GM12873 (cell line): ENCODE results near the gene TEX36.

ENCODE experiments used
- CTCF ChIP-seq: IDR thresholded peaks from 2 replicates; pipeline ENCODE4 v1.5.1; 2012; ENCODE audit warnings: low read depth, mild to moderate bottlenecking, moderate library complexity, low read length, control low read depth; ENCODE audit not compliant: insufficient read depth; ENCODE audit errors: missing control alignments

TEX36 gene

GRCh38 chr10:125637496-125637895 is 45.5 kb downstream of the TEX36 start:
- TF ChIP-seq CTCF: no peak

GRCh38 chr10:125634606-125635005 is 48.4 kb downstream of the TEX36 start:
- no peak for TF ChIP-seq CTCF

GRCh38 chr10:125633517-125633999 is 49.4 kb downstream of the TEX36 start:
- no peak for TF ChIP-seq CTCF

- no peak for TF ChIP-seq CTCF
Measured at GRCh38 chr10:125631806-125632205, 51.2 kb downstream of the TEX36 start.

DNA sequence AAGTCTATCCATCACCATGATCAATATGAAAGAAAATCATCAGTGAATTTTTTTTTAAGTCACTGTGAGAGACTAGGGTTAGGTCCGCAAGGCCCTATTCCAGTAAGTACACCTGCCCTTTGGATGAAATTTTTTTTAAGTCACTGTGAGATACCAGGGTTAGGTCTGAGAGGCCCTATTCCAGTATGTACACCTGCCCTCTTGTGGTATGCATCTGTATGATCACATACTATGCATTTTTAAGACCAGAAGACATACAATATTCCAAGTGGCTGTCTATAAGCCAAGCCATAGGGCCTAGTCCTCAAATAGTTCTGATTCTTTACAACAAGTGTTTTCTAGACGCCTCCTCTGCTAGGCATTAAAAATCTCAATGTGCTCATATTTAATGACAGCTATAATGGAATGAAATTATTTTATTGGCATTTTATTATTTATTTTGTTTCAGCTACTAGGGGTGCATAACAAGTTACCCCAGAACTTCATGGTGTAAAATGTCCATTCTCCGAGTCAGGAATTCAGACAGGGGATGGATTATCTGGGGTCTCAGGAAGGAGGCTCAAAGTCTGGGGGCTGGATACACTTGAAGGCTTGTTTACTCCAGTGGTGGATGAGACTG is 53.1 kb downstream of the TEX36 start:
- TF ChIP-seq CTCF: peak; percentile 53

DNA sequence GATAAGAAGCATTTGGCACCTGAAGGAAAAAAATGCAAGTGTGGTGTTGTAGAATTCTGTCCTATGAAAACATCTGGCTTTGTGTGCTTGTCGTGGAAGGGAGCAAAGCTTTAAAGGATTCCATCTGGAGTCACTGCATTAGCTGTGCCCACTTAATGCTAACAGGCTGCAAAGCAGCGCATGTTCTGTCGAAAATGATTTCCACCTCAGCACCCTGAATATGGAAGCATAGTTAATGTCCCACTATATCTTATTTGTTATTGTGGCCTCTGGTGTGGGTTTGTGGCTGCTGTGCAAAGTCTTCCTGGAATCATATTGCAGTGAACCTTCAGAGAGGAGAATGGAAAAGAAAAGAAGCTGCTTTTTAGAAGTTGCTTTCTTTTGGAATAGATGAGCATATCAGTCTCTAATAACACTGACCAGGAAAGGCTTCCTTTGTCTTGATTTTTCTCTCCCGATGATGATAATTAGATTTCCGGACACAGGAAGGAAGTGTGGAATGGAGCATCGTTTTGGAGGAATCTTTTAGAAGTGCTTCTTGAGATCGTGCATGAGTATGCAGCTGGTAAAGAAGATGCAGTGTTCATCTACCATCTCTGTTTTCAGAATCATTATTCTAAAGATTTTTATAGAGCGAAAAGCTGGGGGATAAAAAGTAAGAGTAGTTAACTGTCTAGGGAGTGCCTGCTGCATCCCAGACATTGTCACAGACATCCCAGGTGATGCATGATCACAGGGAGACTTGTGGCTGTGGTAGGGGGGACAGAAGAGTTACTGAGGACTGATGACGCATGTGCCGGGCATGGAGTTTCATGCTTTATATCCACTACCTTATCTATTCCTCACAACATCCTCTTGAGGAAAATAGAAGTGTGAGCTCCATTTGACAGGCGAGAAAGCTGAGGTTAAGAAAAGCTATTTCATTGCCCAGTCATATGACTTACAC is 54.6 kb downstream of the TEX36 start:
- TF ChIP-seq CTCF: no peak

GRCh38 chr10:125627646-125628045 is 55.3 kb downstream of the TEX36 start:
- no peak for TF ChIP-seq CTCF
